HEK293 (cell line): ENCODE results near the gene KCNJ6.

Experiments used
- CTCF ChIA-PET: fragments of 350-600 bp; formaldehyde crosslinking; extraction: SDS; loops from one replicate; lab custom pipeline; 2021; ENCODE audit warnings: antibody characterized with exemption; lab: Yijun Ruan, JAX
- POLR2A ChIA-PET: fragments of 300-600 bp; formaldehyde crosslinking; extraction: SDS; loops from one replicate; lab custom pipeline; 2020; ENCODE audit warnings: antibody characterized with exemption, inconsistent platforms; lab: Yijun Ruan, JAX
- H3K27ac ChIP-seq: fragments of 200-500 bp; sonication (Bioruptor generic); 2 replicates; pipeline ENCODE4 v1.5.1; 2014; ENCODE audit warnings: low read depth, low read length, control low read depth, inconsistent platforms; ENCODE audit errors: extremely low read depth
- H3K36me3 ChIP-seq, 2 experiments: fragments of 200-500 bp in 1 of 2; sonication (Bioruptor generic) in 1 of 2; 1 replicate in 1 of 2; 2 replicates in 1 of 2; pipeline ENCODE4 v1.5.1; 2014 to 2017; ENCODE audit warnings: inconsistent platforms in 2 of 2, low read length in 2 of 2; ENCODE audit not compliant: control insufficient read depth in 2 of 2, insufficient read depth in 1 of 2
- H3K4me1 ChIP-seq: fragments of 200-500 bp; sonication (Bioruptor generic); 2 replicates; pipeline ENCODE4 v1.5.1; 2014; ENCODE audit warnings: mild to moderate bottlenecking, low read length, inconsistent platforms; ENCODE audit not compliant: control insufficient read depth, insufficient read depth
- H3K4me3 ChIP-seq: 2 replicates; pipeline ENCODE4 v1.5.1; 2011; ENCODE audit warnings: low read depth, mild to moderate bottlenecking, control low read depth, low read length, moderate library complexity
- H3K9me3 ChIP-seq: fragments of 200-500 bp; sonication (Bioruptor generic); 2 replicates; pipeline ENCODE4 v1.5.1; 2014; ENCODE audit warnings: low read depth, low read length, inconsistent platforms; ENCODE audit not compliant: control insufficient read depth, insufficient read depth
- HIC1 ChIP-seq: fragments of 450-650 bp; formaldehyde crosslinking; IDR thresholded peaks from 2 replicates; pipeline ENCODE4 v1.5.1; 2016; ENCODE audit warnings: missing biosample characterization, missing genetic modification characterization
- KLF1 ChIP-seq: fragments of 450-650 bp; formaldehyde crosslinking; IDR thresholded peaks from 2 replicates; pipeline ENCODE4 v1.5.1; 2016; ENCODE audit warnings: missing biosample characterization, missing genetic modification characterization
- KLF16 ChIP-seq: fragments of 450-650 bp; formaldehyde crosslinking; IDR thresholded peaks from 2 replicates; pipeline ENCODE4 v1.5.1; 2017; ENCODE audit warnings: missing biosample characterization, missing genetic modification characterization
- SCRT2 ChIP-seq: fragments of 450-650 bp; formaldehyde crosslinking; IDR thresholded peaks from 2 replicates; pipeline ENCODE4 v1.5.1; 2016; ENCODE audit warnings: missing biosample characterization, missing genetic modification characterization
- SETDB1 ChIP-seq: IDR thresholded peaks from one replicate; pipeline ENCODE4 v1.6.1; 2017; ENCODE audit warnings: mild to moderate bottlenecking, low read length, moderate library complexity, mixed read lengths; ENCODE audit not compliant: insufficient read length
- SP3 ChIP-seq: fragments of 450-650 bp; formaldehyde crosslinking; IDR thresholded peaks from 2 replicates; pipeline ENCODE4 v1.5.1; 2016; ENCODE audit warnings: missing biosample characterization, missing genetic modification characterization
- ZBTB21 ChIP-seq: fragments of 450-650 bp; formaldehyde crosslinking; IDR thresholded peaks from 2 replicates; pipeline ENCODE4 v1.5.1; 2017; ENCODE audit warnings: missing biosample characterization, missing genetic modification characterization
- ZFHX2 ChIP-seq: fragments of 450-650 bp; formaldehyde crosslinking; conservative IDR thresholded peaks from 2 replicates; pipeline ENCODE4 v1.5.1; 2016; ENCODE audit warnings: missing biosample characterization, missing genetic modification characterization
- ZFP37 ChIP-seq: fragments of 450-650 bp; formaldehyde crosslinking; IDR thresholded peaks from 2 replicates; pipeline ENCODE4 v1.5.1; 2016; ENCODE audit warnings: missing biosample characterization, missing genetic modification characterization
- ZIC2 ChIP-seq: fragments of 450-650 bp; formaldehyde crosslinking; IDR thresholded peaks from 2 replicates; pipeline ENCODE4 v1.5.1; 2016; ENCODE audit warnings: missing biosample characterization, missing genetic modification characterization
- ZNF121 ChIP-seq: fragments of 450-650 bp; formaldehyde crosslinking; IDR thresholded peaks from 2 replicates; pipeline ENCODE4 v1.5.1; 2016; ENCODE audit warnings: missing biosample characterization, missing genetic modification characterization
- ZNF174 ChIP-seq: fragments of 450-650 bp; formaldehyde crosslinking; IDR thresholded peaks from 2 replicates; pipeline ENCODE4 v1.5.0; 2017; ENCODE audit warnings: missing biosample characterization, mild to moderate bottlenecking, missing genetic modification characterization
- ZNF248 ChIP-seq: fragments of 450-650 bp; formaldehyde crosslinking; IDR thresholded peaks from 2 replicates; pipeline ENCODE4 v1.5.1; 2017; ENCODE audit warnings: missing biosample characterization, missing genetic modification characterization
- ZNF302 ChIP-seq: fragments of 450-650 bp; formaldehyde crosslinking; IDR thresholded peaks from 2 replicates; pipeline ENCODE4 v1.5.1; 2016; ENCODE audit warnings: missing biosample characterization, missing genetic modification characterization, low read depth
- ZNF449 ChIP-seq: fragments of 450-650 bp; formaldehyde crosslinking; IDR thresholded peaks from 2 replicates; pipeline ENCODE4 v1.5.1; 2017; ENCODE audit warnings: missing biosample characterization, mild to moderate bottlenecking, missing genetic modification characterization, moderate library complexity
- ZNF600 ChIP-seq: fragments of 450-650 bp; formaldehyde crosslinking; IDR thresholded peaks from 2 replicates; pipeline ENCODE4 v1.5.1; 2016; ENCODE audit warnings: missing biosample characterization, missing genetic modification characterization
- ZNF610 ChIP-seq: fragments of 450-650 bp; formaldehyde crosslinking; IDR thresholded peaks from 2 replicates; pipeline ENCODE4 v1.5.1; 2016; ENCODE audit warnings: missing biosample characterization, missing genetic modification characterization, borderline replicate concordance
- ZNF629 ChIP-seq: fragments of 450-650 bp; formaldehyde crosslinking; IDR thresholded peaks from 2 replicates; pipeline ENCODE4 v1.5.1; 2017; ENCODE audit warnings: missing biosample characterization, missing genetic modification characterization
- ZNF654 ChIP-seq: fragments of 450-650 bp; formaldehyde crosslinking; IDR thresholded peaks from 2 replicates; pipeline ENCODE4 v1.5.1; 2016; ENCODE audit warnings: low read depth, missing biosample characterization, missing genetic modification characterization
- ZNF701 ChIP-seq: fragments of 450-650 bp; formaldehyde crosslinking; IDR thresholded peaks from 2 replicates; pipeline ENCODE4 v1.5.1; 2016; ENCODE audit warnings: missing biosample characterization, missing genetic modification characterization
- ZNF747 ChIP-seq: fragments of 450-650 bp; formaldehyde crosslinking; IDR thresholded peaks from 2 replicates; pipeline ENCODE4 v1.5.1; 2016; ENCODE audit warnings: missing biosample characterization, missing genetic modification characterization
- ZNF791 ChIP-seq: fragments of 450-650 bp; formaldehyde crosslinking; IDR thresholded peaks from 2 replicates; pipeline ENCODE4 v1.5.1; 2016; ENCODE audit warnings: missing biosample characterization, missing genetic modification characterization
- ZNF792 ChIP-seq: fragments of 450-650 bp; formaldehyde crosslinking; IDR thresholded peaks from 2 replicates; pipeline ENCODE4 v1.5.1; 2016; ENCODE audit warnings: missing biosample characterization, missing genetic modification characterization
- ZNF843 ChIP-seq: fragments of 450-650 bp; formaldehyde crosslinking; IDR thresholded peaks from 2 replicates; pipeline ENCODE4 v1.5.1; 2016; ENCODE audit warnings: missing biosample characterization, missing genetic modification characterization
- TF ChIP-seq, protein P1 (sequence below): fragments of 450-650 bp; formaldehyde crosslinking; IDR thresholded peaks from 2 replicates; pipeline ENCODE4 v1.5.1; 2016; ENCODE audit warnings: missing biosample characterization, missing genetic modification characterization
- TF ChIP-seq, protein P2 (sequence below): fragments of 450-650 bp; formaldehyde crosslinking; IDR thresholded peaks from 2 replicates; pipeline ENCODE4 v1.5.1; 2017; ENCODE audit warnings: missing biosample characterization, missing genetic modification characterization

KCNJ6 gene

DNA sequence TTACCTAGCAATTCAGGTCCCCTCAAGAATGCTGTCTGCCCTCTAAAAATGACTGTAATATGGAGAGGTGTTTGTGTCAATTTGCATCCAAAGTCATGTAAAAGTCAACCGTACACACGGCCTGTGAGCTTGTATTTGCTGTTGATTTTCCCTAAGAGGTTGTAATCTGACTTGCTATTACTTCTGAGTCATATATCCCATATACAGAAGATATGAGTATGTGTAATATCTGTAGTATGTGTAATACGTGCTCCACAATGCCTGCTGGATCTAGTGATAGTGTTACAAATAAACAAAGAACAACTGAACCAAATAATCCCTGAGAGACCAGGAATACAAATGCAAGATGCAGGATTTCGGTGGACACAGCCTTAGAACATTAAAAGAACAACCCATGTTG is 1.4 kb upstream of the KCNJ6 start:
- no peak overlapping the region for H3K4me3 ChIP-seq
- POLR2A ChIA-PET, result no interaction called here
- H3K27ac ChIP-seq, result no peak overlapping the region
- no peak for TF ChIP-seq ZNF701 (tag by site-specific recombination)
- TF ChIP-seq ZNF121 (tag by site-specific recombination), result no peak
- no peak for TF ChIP-seq ZFP37 (tag by site-specific recombination)
- no peak for TF ChIP-seq ZNF654 (tag by site-specific recombination)
- TF ChIP-seq, all 188 proteins: peak for 0
- no peaks in the 10 kb centered on the region for H3K9me3 ChIP-seq
- H3K36me3 ChIP-seq, result no peaks in the 10 kb centered on the region
- peaks cover 11% of the 10 kb centered on the region for H3K4me1 ChIP-seq
- CTCF ChIA-PET, result interaction anchor here (0.7 to 2.1 kb wide), 9 partner anchors 15 to 217 kb away, joined by 3 to 15 read pairs (median 5); no protein-coding TSS in a partner anchor

- POLR2A ChIA-PET, result no interaction called here
- CTCF ChIA-PET, result interaction anchor here (0.6 to 2.1 kb wide), 20 partner anchors 9 to 1285 kb away, joined by 3 to 15 read pairs (median 4); no protein-coding TSS in a partner anchor
- peak overlapping the region; percentile 16 for H3K4me3 ChIP-seq
- H3K36me3 ChIP-seq, result no peaks in the 10 kb centered on the region
- peaks cover 11% of the 10 kb centered on the region for H3K4me1 ChIP-seq
- TF ChIP-seq ZNF302 (tag by site-specific recombination) (no peak), ZNF629 (tag by site-specific recombination) (no peak), ZNF843 (tag by site-specific recombination) (no peak), ZNF747 (tag by site-specific recombination) (no peak), ZNF654 (tag by site-specific recombination) (no peak), ZNF248 (tag by site-specific recombination) (no peak), SETDB1 (no peak), ZBTB21 (no peak), SCRT2 (tag by site-specific recombination) (no peak), ZIC2 (no peak), KLF16 (no peak), ZFHX2 (tag by site-specific recombination) (no peak), ZNF600 (tag by site-specific recombination) (0 out of 2 replicates have a peak, but pooled peaks have one; percentile 25), ZFP37 (tag by site-specific recombination) (no peak), SP3 (tag by site-specific recombination) (no peak; the same call in 1 of the 2 replicates), ZNF791 (tag by site-specific recombination) (no peak), HIC1 (no peak), ZNF792 (tag by site-specific recombination) (no peak), ZNF610 (tag by site-specific recombination) (no peak), ZNF174 (tag by site-specific recombination) (no peak), KLF1 (tag by site-specific recombination) (peak; percentile 67), ZNF449 (tag by site-specific recombination) (0 out of 2 replicates have a peak, but pooled peaks have one; percentile 25)
- TF ChIP-seq, protein P1, sequence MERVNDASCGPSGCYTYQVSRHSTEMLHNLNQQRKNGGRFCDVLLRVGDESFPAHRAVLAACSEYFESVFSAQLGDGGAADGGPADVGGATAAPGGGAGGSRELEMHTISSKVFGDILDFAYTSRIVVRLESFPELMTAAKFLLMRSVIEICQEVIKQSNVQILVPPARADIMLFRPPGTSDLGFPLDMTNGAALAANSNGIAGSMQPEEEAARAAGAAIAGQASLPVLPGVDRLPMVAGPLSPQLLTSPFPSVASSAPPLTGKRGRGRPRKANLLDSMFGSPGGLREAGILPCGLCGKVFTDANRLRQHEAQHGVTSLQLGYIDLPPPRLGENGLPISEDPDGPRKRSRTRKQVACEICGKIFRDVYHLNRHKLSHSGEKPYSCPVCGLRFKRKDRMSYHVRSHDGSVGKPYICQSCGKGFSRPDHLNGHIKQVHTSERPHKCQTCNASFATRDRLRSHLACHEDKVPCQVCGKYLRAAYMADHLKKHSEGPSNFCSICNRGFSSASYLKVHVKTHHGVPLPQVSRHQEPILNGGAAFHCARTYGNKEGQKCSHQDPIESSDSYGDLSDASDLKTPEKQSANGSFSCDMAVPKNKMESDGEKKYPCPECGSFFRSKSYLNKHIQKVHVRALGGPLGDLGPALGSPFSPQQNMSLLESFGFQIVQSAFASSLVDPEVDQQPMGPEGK, result no peak
- TF ChIP-seq, protein P2, sequence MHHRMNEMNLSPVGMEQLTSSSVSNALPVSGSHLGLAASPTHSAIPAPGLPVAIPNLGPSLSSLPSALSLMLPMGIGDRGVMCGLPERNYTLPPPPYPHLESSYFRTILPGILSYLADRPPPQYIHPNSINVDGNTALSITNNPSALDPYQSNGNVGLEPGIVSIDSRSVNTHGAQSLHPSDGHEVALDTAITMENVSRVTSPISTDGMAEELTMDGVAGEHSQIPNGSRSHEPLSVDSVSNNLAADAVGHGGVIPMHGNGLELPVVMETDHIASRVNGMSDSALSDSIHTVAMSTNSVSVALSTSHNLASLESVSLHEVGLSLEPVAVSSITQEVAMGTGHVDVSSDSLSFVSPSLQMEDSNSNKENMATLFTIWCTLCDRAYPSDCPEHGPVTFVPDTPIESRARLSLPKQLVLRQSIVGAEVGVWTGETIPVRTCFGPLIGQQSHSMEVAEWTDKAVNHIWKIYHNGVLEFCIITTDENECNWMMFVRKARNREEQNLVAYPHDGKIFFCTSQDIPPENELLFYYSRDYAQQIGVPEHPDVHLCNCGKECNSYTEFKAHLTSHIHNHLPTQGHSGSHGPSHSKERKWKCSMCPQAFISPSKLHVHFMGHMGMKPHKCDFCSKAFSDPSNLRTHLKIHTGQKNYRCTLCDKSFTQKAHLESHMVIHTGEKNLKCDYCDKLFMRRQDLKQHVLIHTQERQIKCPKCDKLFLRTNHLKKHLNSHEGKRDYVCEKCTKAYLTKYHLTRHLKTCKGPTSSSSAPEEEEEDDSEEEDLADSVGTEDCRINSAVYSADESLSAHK (tag by site-specific recombination), result no peak
- H3K27ac ChIP-seq, result no peak overlapping the region
- H3K9me3 ChIP-seq, result no peaks in the 10 kb centered on the region
Observed at GRCh38 chr21:37915941-37916309, 332 bp downstream of the KCNJ6 start.
